ENCODE data around the gene VMAC. TPM values are rescaled to one million over a fixed set of nuclear protein-coding genes. Genes with fewer than 3 reads are reported as not detected.

The VMAC gene
- total and polyA plus RNA-seq, 9 of the 15 experiments (the other 6 are each of a cell fraction or from before 2014, with no cell fraction given): 0.03 to 3.4 (median 1.1) TPM

GRCh38 chr19:5903624-5904351 lies 884 bp upstream of the VMAC start, which contains the start of gene NDUFA11 (continued):
- TF ChIP-seq ZNF277 (CRISPR knock-in tag; IDR thresholded peaks at IDR 0.05; ENCODE audit: borderline replicate concordance) (no peak), ZBTB9 (CRISPR knock-in tag; IDR thresholded peaks at IDR 0.05) (0 out of 2 replicates have a peak, but pooled peaks have one; percentile 66), ZFP30 (CRISPR knock-in tag; IDR thresholded peaks at IDR 0.05; ENCODE audit: borderline replicate concordance) (no peak), ZNF146 (CRISPR knock-in tag; IDR thresholded peaks at IDR 0.05; ENCODE audit: unreplicated experiment) (no peak), SMARCE1 (IDR thresholded peaks at IDR 0.05) (no peak), ZNF398 (CRISPR knock-in tag; IDR thresholded peaks at IDR 0.05) (no peak), KAT7 (CRISPR knock-in tag; IDR thresholded peaks at IDR 0.05; ENCODE audit: borderline replicate concordance) (no peak; the same call in 1 of the 2 replicates), HOMEZ (CRISPR knock-in tag; IDR thresholded peaks at IDR 0.05) (no peak), KAT2B (IDR thresholded peaks at IDR 0.05; ENCODE audit: low read depth, low read length) (peak; percentile 27), FOSL1 (tag; conservative IDR thresholded peaks at IDR 0.05) (no peak), MEF2A (IDR thresholded peaks at IDR 0.05; ENCODE audit: control insufficient read depth, low read depth, low read length) (no peak), LEF1 (IDR thresholded peaks at IDR 0.05) (peak; percentile 26; the same call in 1 of the 2 replicates)
